ENCODE results near the gene ORAI1.
"Not testable (repeated sequence)": the region's sequence is repeated elsewhere in the genome, so short reads cannot be mapped to it uniquely, and the experiment has no call there.

ORAI1 gene

DNA sequence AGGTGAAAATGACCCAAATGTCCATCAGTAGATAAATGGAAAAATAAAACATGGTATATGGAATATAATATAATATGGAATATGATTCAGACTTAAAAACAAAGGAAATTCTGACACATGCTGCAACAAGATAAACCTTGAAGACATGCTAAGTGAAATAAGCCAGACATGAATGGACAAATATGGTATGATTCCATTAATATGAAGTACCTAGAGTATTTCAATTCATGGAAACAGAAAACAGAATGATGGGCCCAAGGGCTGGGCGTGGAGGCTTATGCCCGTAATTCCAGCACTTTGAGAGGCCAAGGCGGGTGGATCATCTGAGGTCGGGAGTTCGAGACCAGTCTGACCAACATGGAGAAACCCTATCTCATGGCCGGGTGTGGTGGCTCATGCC, 22.7 kb upstream of the ORAI1 start:
- no peak for DNase-seq (ENCODE audit: low read depth in 2 of 2)

DNA sequence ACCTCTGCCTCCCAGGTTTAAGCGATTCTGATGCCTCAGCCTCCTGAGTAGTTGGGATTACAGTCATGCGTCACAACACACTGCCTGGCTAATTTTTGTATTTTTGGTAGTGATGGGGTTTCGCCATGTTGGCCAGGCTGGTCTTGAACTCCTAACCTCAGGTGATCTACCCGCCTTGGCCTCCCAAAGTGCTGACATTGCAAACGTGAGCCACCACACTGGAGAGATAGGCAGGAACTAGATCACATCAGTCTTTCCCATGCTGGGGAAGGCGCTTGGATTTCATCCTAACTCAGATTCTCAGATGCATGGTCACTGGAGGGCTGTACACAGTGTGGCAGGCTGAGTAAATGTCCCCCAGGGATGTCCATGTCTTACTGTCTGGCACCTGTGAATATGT, 18.0 kb upstream of the ORAI1 start:
- no peak for DNase-seq (ENCODE audit: low read depth in 2 of 2)

DNA sequence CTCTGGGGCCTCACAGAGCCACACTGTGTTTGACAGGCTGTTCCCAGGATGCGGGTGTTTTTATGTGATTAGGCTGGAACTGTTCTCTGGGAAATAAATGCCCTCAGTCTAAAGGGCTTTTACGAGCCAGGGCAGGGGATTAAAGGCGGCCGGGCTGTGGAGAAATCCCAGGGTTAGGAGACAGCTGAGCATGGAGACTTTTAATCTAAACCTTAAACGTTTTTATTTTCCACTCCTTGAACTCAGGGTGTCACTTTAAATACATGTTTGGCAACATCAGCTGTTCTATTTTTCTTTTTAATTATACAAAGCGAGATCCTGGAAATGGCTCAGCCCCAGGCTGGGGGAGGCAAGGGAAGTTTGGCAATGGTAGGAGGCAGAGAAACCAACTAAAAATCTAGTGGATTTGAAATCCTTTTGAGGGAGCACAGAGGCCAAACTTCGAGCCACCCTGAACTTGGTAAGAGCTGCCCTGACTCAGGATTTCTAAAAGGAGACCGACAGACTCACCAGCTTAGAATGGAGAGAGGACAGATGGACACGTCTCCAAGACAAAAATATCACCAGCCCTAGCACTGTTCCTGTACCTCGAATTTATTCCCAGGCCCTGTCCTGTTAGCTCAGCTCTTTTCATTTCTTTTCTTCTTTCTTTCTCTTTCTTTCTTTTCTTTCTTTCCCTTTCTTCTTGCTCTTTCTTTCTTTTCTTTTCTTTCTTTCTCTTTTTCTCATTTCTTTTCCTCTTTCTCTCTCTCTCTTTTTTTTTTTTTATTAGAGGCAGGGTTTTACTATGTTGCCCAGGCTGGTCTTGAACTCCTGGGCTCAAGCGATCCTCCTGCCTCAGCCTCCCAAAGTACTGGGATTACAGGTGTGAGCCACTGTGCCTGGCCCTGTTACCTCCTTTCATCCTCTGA, 15.8 kb upstream of the ORAI1 start:
- no peak for DNase-seq (ENCODE audit: low read depth in 2 of 2)

DNA sequence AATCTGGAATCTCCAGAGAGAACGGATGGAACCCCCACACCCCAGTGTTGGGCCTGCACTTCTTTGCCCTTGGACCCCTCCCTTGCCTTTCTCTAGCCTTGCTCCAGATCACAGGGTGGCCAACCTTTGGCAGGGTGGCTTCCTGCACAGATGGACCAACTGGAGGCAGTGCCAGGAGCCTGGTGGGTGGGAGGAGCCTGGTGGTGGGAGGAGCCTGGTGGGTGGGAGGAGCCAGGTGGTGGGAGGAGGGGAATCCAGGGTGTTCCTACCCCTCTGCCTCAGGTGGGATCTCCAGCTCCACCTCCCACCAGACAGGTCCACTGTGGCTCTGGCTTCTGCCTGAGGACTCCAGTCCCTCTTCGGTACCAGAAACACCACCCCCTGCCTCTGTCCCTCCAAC, 15.0 kb upstream of the ORAI1 start:
- DNase-seq (ENCODE audit: low read depth in 2 of 2) = no peak

DNA sequence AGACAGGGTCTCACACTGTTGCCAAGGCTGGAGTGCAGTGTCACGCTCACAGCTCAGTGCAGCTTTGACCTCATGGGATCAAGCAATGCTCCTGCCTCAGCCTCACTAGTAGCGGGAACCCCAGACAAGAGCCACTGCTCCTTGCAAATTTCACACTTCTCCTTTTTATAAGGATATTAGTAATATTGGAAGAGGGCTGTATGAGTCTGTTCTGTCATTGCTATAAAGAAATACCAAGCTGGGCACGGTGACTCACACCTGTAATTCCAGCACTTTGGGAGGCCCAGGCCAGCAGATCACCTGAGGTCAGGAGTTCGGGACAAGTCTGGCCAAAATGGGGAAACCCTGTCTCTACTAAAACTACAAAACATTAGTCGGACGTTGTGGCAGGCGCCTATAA, 12.9 kb upstream of the ORAI1 start:
- no peak for DNase-seq (ENCODE audit: low read depth in 2 of 2)

DNA sequence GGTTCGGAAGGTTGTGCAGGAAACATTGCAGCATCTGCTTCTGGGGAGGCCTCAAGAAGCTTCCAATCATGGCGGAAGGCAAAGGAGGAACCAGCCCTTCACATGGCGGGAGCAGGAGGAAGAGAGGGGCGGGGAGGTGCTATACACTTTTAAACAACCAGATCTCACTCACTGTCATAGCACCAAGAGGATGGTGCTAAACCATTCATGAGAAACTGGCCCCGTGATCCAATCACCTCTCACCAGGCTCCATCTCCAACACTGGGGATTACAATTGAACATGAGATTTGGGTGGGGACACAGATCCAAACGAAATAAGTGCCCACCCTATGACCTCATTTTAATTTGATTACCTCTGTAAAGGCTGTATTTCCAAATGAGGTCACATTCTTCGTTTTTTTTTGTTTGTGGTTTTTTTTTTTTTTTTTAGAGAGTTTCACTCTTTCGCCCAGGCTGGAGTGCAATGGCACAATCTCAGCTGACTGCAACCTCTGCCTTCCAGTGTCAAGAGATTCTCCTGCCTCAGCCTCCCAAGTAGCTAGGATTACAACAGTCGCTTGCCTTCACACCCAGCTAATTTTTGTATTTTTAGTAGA, 11.4 kb upstream of the ORAI1 start:
- DNase-seq (ENCODE audit: low read depth in 2 of 2) = no peak

DNA sequence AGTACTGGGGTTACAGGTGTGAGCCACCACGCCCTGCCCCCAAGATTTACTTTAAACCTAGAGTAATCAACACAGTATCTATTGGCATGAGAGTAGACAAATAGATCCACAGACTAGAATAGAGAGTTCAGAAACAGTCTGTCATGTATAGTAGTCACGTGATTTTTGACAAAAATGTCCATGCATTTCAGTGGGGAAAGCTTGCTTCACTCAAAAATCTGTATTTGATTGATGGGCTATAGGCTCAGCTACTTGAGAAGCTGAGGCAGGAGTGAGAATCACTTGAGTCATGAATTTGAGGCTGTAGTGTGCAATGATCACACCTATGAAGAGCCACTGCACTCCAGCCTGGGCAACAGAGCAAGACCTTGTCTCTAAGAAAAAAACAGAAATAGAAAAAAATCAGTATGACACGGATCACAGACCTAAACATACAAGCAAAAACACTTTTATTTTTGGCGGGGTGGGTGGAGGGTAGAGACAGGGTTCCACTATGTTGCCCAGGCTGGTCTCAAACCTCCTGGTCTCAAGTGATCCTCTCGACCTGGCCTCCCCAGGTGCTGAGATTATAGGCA, 7.6 kb upstream of the ORAI1 start:
- no peak for DNase-seq (ENCODE audit: low read depth in 2 of 2)

DNA sequence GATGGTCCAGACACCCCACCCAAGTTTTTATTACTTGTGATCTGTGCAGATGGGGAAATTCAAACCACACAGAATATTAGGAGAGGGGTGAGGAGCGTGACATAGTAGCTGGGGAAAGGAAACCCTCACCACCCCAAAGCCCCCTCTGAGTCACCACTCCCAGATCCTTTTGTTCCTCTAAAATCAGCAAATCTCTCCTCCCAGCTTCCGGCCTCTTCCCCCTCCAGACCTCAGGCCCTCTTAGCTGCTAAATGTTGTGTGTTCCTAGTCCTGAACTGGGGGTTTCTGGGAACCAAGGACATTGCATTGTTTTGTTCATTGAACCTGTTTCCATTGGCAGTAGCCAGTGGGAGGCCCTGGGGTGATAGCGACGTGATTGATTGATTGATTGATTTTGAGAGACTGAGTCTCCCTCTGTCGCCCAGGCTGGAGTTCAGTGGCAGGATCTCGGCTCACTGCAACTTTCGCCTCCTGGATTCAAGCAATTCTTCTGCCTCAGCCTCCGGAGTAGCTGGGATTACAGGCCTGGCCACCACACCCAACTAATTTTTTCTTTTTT, 5.9 kb upstream of the ORAI1 start:
- DNase-seq (ENCODE audit: low read depth in 2 of 2) = no peak

DNA sequence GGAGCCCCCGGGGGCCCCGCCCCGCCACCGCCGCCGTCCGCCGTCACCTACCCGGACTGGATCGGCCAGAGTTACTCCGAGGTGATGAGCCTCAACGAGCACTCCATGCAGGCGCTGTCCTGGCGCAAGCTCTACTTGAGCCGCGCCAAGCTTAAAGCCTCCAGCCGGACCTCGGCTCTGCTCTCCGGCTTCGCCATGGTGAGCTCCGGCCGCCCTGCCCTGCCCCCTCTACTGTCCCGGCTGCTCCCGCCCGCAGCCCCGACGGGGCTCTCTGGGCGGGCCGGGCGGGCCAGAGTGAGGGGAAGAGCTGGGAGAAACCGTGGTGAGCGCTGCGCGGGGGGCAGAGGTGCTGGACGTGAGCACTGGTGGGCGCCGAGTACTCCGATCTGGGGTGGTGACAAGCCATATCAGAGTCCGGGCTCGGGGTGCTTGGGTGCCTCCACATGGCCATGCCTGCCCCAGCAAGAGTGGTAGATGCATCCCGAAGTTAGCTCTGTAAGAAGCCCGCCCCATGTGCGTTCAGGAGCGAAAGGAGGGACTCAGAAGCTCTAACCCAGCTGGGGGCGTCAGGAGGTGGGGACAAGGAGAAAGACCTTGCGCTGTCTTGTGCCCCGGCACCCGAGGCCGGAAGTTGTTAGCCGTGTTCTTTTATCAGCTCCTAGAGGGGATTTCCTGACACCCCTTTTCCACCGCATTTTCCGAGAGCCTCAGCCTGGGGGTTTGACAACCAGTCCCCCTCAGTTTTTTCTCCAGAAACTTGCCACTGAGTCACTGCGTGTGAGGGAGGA, 717 bp downstream of the ORAI1 start:
- peak; percentile 20 to 23 for DNase-seq (ENCODE audit: low read depth in 2 of 2)

DNA sequence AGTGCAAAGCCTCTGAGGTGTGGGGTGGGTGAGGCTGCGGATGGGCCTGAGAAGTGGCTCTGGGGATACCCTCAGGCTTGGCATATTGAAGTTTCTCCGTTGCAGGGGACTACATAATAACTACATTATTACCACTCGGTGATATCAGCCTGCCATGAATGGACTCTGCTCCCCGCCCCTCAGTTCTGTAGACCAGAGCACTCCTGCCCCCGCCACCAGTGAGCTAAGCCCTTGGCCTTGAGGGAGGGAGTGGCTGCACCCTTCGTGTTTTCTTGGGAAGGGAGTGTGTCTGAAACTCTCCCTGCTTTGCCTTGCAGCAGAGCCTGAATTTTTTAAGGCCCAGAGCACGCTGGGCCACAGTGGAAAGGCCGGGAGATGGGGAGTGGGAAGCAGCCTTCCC, 1.7 kb downstream of the ORAI1 start:
- DNase-seq (ENCODE audit: low read depth in 2 of 2) = no peak

DNA sequence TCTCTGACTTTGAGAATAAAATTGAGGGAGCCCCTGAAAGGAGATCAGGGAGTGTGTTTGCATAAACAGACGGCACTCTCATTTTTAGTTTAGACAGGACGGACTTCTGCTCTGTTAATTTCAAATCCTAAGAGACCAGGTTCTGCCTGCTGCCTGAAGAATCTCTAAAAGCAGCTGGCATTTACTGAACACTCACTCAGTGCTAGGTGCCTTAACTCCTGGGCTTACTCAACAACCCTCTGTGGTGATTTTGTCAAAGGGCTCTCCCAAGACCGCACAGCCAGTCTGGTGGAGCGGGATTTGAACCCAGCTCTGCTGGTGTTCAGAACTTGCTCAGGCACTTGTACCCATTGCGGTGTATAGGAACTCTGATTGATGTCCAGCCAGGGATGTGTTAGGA, 2.2 kb downstream of the ORAI1 start:
- no peak for DNase-seq (ENCODE audit: low read depth in 2 of 2)

DNA sequence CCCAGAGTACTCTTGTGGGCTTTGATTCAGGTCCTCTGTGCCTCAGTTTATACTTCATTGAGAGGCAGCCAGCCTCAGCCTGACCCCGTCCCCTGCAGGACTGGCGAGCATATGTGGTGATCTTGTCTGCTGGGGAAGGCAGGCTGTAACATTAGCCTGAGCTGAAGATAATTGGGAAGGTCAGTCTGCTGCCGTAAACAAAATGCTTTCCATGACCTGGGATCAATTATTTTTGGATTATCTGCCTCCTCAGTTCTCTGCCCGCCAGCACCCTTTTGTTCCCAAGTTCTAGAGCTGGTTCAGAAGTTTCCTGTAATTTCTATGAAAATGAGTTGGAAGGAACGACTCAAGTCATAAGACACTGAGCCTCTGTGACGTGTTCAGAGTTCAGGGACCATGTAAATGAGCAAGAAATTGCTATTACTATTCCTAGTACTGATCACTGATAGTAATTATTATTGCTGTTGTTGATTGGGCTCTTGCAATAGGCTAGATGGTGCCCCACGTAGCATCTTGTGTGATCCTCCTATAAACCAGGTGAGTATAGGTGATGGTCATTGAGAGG, 4.5 kb downstream of the ORAI1 start:
- no peak for DNase-seq (ENCODE audit: low read depth in 2 of 2)

DNA sequence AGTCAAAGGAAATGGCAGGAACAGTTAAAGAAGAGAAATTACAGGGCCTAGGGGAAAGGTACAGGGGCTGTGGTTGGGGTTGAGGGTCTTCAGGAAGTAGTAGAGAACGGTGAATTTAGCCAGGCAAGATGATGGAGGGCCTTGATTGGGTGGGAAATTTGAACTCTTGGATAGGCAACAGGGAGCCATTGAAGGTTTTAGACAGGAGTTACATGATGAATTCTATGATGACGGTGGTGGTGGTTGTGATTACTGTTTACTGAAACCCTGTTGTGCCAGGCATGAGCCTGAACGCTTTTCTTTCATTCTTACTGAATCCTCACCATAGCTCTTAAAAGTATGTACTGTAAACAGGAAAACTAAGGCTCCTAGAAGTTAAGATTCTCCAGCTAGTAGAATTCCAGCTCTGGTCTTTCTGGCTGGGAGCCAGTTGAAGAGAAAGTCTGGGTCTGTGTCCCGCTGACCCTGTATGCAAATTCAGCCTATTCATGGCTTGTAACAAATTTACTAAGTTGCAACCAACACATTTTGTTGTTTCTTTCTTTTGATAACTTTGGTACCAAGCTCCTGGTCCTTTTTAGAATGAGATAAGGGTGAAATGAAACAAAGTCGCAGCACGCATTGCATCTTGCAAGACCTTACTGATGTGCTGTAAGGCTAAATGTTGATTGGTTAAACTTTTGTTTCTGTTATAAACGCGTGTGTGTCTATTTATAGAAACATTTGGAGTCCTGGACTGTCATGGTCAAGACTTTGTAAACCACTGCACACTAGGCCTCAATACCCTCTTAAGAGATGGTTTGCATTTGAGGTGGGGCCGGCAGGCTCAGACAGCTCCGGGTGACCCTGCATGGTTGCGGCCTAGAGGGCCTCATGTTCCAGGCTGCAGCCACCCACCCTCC, 6.0 kb downstream of the ORAI1 start:
- no peak for DNase-seq (ENCODE audit: low read depth in 2 of 2)

DNA sequence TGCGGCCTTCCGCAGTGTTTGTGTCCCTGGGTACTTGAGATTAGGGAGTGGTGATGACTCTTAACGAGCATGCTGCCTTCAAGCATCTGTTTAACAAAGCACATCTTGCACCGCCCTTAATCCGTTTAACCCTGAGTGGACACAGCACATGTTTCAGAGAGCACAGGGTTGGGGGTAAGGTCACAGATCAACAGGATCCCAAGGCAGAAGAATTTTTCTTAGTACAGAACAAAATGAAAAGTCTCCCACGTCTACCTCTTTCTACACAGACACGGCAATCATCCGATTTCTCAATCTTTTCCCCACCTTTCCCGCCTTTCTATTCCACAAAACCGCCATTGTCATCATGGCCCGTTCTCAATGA, 7.5 kb downstream of the ORAI1 start:
- DNase-seq (ENCODE audit: low read depth in 2 of 2) = not testable (repeated sequence)

DNA sequence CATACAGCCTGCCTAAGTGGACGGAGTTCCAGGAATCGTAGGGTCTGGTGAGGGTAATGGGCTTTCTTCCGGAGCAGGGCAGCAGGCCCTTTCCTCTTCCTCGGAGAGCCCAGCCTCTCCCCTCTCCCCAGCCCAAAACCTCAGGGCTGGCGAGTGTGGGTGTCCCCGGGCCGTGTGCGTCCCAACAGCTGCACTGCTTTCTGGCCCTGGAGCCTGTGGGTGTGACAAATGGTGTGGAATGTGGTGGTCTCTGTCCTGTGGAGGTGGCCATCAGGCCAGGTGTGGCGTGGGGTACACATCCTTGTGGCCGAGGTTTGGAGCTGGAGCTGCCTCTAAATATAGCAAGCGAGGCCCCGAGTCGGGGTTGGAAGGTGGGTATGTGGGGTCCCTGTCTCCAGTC, 8.5 kb downstream of the ORAI1 start:
- DNase-seq (ENCODE audit: low read depth in 2 of 2) = no peak

DNA sequence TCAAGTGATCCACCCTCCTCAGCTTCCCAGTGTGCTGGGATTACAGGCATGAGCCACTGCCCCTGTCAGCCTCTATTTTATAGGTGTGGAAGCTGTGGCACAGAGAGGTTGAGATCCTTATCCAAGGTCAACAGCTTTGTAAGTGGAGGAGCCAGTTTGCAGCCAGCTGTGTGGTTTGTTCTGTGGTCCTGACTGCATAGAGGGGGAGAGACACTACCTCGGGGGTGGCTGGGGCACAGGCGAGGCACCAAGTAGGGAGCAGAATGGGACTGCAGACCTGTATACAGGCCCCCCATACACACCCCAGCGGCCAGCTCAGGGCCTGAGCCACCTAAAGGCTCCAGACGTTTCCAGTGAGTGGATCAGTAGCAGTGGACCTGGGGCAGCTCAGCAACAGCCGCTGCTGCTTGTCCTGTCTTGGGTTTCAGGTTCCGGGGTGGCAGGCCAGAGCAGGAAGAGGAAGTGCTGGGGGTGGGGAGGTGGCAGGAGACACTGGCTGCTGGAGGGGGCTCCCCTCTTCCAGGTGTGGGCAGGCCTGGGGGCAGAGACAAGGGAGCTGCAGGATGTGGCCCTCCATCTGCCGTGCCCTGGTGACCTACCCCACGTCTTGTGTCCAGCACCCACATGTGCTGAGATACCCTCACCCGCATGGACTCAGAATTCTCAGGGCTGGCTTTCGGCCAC, 11.0 kb downstream of the ORAI1 start:
- no peak for DNase-seq (ENCODE audit: low read depth in 2 of 2)

DNA sequence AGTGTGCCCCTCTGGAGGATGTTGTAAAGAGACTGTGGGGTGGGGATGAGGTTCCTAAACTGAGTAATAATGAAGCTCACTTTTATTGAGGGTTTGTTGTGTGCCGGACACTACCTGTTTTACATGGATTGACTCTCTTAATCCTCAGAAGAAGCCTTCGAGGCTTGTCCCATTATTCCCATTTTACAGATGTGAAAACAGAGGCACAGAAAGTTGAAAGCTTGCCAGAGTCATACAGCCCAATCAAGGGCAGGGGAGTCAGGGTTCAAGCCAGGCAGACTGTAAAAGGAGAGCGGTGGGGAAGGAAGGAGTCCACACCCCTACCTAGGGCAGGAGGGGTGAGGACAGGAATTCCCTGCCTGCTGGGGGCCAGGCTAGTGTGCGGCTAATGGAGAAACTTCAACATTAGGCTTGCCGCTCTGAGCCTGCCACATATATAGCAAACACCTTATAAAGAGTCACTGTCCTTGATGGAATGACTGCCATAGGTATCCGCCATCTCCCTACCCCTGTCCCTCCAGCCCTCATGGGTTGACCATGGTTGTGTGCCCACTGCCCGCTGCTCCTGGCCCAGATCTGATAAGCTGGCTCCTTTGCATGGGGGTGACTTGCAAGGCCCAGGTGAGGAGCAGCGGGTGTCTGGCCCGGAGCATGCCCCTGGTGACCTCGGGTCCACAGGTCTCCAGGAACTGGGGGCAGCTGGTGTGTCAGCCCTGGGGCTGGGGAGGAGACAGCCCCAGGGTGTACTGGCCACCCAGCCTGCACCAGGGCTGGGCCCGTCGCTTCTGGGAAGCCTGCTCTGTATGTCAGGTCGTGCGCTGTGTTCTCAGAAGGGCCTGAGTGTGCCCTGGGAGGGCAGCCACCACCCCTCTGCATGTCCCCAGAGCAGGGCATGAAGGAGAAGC, 12.2 kb downstream of the ORAI1 start:
- no peak for DNase-seq (ENCODE audit: low read depth in 2 of 2)

DNA sequence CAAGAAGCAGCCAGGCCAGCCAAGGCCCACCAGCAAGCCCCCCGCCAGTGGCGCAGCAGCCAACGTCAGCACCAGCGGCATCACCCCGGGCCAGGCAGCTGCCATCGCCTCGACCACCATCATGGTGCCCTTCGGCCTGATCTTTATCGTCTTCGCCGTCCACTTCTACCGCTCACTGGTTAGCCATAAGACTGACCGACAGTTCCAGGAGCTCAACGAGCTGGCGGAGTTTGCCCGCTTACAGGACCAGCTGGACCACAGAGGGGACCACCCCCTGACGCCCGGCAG, 15.0 kb downstream of the ORAI1 start:
- no peak for DNase-seq (ENCODE audit: low read depth in 2 of 2)

DNA sequence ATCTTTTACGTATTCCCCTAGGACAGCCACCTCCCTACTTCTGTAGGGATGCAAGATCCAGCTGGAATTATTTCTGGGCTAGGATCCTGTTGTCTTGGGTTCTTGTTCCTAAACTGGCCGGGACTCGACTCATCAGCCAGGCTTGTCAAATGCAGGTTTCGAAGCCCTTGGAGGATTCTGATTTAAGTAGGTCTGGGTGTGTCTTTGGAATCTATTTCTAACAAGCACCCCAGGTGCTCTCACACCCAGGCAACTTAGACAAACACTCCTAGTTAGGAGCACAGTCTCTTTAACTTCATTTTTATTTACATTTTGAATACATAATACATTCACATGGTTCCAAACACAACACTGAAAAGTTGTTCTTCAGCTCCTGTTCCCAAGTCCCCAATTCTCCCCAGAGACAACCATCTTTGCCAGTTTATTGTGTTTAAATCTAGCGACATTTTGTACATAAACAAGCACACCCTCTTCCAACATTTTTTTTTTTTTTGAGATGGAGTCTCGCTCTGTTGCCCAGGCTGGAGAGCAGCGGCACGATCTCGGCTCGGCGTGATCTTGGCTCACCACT, 22.2 kb downstream of the ORAI1 start:
- no peak for DNase-seq (ENCODE audit: low read depth in 2 of 2)
